Hepatocyte (in vitro differentiated cells): Measurements from ENCODE around the gene RIC8B.

Experiments used
- EZH2phosphoT487 ChIP-seq: fragments of 200-600 bp; sonication (generic); IDR thresholded peaks from one replicate; pipeline ENCODE4 v1.6.1; 2018; ENCODE audit warnings: antibody characterized with exemption, mild to moderate bottlenecking, low read depth, moderate library complexity; ENCODE audit not compliant: unreplicated experiment, severe bottlenecking
- TF ChIP-seq, protein P1 (sequence below): fragments of 200-600 bp; sonication (generic); IDR thresholded peaks from 2 replicates; pipeline ENCODE4 v1.5.1; 2016; ENCODE audit warnings: antibody characterized with exemption, mild to moderate bottlenecking; ENCODE audit not compliant: poor library complexity

DNA sequence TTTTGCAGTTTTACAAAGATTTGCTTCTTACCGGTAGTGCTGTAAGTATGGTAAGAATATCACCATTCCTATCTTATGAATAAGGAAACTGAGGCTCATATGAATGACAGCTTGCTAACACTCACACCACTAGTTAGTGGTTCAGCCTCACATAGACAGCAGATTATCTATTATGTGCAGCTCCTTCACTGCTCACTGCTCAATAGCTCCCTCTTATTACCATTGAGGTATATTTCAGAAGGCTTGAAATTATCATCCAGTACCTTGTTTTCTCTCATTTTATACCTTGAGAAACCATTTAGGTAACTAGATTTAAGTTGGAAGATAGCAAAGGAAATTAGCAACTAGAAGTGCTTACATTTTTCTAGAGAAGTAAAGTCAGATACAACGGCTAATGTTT is 15.5 kb downstream of the RIC8B start:
- TF ChIP-seq, protein P1, sequence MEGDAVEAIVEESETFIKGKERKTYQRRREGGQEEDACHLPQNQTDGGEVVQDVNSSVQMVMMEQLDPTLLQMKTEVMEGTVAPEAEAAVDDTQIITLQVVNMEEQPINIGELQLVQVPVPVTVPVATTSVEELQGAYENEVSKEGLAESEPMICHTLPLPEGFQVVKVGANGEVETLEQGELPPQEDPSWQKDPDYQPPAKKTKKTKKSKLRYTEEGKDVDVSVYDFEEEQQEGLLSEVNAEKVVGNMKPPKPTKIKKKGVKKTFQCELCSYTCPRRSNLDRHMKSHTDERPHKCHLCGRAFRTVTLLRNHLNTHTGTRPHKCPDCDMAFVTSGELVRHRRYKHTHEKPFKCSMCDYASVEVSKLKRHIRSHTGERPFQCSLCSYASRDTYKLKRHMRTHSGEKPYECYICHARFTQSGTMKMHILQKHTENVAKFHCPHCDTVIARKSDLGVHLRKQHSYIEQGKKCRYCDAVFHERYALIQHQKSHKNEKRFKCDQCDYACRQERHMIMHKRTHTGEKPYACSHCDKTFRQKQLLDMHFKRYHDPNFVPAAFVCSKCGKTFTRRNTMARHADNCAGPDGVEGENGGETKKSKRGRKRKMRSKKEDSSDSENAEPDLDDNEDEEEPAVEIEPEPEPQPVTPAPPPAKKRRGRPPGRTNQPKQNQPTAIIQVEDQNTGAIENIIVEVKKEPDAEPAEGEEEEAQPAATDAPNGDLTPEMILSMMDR = peak; percentile 19
- no peak for TF ChIP-seq EZH2phosphoT487
